ENCODE data around the gene UCP3. TPM values are rescaled to one million over a fixed set of nuclear protein-coding genes. Genes with fewer than 3 reads are reported as not detected.
A peak's percentile ranks its signal among the peaks of the same experiment; 100 is the strongest.

Gene UCP3
- total and polyA plus RNA-seq, 10 of the 15 experiments (the other 5 are each of a cell fraction or from before 2014, with no cell fraction given) = 0.02 to 1.9 (median 0.94) TPM

DNA sequence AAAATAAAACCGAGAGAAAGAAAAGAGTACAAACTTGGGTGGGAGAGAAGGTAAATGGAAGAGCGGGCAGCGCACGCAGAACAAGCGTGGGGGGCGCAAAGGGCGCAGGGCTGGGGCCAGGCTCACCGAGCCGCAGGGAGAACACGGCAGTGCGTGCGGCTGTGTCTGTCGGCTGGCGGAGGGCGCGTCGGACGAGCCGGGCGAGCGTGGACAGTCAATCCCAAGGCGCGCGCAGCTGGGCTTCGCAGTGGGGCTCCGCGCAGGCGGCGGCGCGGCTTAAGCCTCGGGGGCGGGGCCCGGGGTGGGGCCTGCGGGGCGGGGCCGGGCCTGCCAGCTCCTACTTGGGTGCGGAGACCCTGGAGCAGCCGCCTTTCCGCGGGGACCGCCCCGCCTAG is 26.3 kb downstream of the UCP3 start, which contains the start of gene UCP2 (continued):
- TF ChIP-seq, protein P1, sequence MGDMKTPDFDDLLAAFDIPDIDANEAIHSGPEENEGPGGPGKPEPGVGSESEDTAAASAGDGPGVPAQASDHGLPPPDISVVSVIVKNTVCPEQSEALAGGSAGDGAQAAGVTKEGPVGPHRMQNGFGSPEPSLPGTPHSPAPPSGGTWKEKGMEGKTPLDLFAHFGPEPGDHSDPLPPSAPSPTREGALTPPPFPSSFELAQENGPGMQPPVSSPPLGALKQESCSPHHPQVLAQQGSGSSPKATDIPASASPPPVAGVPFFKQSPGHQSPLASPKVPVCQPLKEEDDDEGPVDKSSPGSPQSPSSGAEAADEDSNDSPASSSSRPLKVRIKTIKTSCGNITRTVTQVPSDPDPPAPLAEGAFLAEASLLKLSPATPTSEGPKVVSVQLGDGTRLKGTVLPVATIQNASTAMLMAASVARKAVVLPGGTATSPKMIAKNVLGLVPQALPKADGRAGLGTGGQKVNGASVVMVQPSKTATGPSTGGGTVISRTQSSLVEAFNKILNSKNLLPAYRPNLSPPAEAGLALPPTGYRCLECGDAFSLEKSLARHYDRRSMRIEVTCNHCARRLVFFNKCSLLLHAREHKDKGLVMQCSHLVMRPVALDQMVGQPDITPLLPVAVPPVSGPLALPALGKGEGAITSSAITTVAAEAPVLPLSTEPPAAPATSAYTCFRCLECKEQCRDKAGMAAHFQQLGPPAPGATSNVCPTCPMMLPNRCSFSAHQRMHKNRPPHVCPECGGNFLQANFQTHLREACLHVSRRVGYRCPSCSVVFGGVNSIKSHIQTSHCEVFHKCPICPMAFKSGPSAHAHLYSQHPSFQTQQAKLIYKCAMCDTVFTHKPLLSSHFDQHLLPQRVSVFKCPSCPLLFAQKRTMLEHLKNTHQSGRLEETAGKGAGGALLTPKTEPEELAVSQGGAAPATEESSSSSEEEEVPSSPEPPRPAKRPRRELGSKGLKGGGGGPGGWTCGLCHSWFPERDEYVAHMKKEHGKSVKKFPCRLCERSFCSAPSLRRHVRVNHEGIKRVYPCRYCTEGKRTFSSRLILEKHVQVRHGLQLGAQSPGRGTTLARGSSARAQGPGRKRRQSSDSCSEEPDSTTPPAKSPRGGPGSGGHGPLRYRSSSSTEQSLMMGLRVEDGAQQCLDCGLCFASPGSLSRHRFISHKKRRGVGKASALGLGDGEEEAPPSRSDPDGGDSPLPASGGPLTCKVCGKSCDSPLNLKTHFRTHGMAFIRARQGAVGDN (IDR thresholded peaks at IDR 0.05) = 0 out of 2 replicates have a peak, but pooled peaks have one; percentile 17
- TF ChIP-seq, protein P2, sequence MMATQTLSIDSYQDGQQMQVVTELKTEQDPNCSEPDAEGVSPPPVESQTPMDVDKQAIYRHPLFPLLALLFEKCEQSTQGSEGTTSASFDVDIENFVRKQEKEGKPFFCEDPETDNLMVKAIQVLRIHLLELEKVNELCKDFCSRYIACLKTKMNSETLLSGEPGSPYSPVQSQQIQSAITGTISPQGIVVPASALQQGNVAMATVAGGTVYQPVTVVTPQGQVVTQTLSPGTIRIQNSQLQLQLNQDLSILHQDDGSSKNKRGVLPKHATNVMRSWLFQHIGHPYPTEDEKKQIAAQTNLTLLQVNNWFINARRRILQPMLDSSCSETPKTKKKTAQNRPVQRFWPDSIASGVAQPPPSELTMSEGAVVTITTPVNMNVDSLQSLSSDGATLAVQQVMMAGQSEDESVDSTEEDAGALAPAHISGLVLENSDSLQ (IDR thresholded peaks at IDR 0.05) = no peak
- TF ChIP-seq NBN (IDR thresholded peaks at IDR 0.05) = 0 out of 2 replicates have a peak, but pooled peaks have one; percentile 9
- 0 out of 2 replicates have a peak, but pooled peaks have one; percentile 25 for TF ChIP-seq SMAD5 (IDR thresholded peaks at IDR 0.05; ENCODE audit: low read depth)
- TF ChIP-seq POLR2AphosphoS5 (IDR thresholded peaks at IDR 0.05; ENCODE audit: low read length) = peak; percentile 88; the same call in 1 of the 2 replicates
- no peak for TF ChIP-seq CEBPB (IDR thresholded peaks at IDR 0.05; ENCODE audit: borderline replicate concordance in 1 of 2, low read depth in 2 of 2, low read length in 2 of 2)
- TF ChIP-seq GATAD2B (conservative IDR thresholded peaks at IDR 0.05; ENCODE audit: low read depth) = 0 out of 2 replicates have a peak, but pooled peaks have one; percentile 1
- no peak for TF ChIP-seq DPF2 (IDR thresholded peaks at IDR 0.05)
- TF ChIP-seq POU2F2 (IDR thresholded peaks at IDR 0.05; ENCODE audit: borderline replicate concordance, low read depth, low read length) = peak; percentile 25; the same call in 1 of the 3 replicates
- no peak for TF ChIP-seq ATF7 (IDR thresholded peaks at IDR 0.05; ENCODE audit: low read depth)
- TF ChIP-seq RCOR1 (conservative IDR thresholded peaks at IDR 0.05; ENCODE audit: low read depth, low read length) = no peak
- TF ChIP-seq, protein P3, sequence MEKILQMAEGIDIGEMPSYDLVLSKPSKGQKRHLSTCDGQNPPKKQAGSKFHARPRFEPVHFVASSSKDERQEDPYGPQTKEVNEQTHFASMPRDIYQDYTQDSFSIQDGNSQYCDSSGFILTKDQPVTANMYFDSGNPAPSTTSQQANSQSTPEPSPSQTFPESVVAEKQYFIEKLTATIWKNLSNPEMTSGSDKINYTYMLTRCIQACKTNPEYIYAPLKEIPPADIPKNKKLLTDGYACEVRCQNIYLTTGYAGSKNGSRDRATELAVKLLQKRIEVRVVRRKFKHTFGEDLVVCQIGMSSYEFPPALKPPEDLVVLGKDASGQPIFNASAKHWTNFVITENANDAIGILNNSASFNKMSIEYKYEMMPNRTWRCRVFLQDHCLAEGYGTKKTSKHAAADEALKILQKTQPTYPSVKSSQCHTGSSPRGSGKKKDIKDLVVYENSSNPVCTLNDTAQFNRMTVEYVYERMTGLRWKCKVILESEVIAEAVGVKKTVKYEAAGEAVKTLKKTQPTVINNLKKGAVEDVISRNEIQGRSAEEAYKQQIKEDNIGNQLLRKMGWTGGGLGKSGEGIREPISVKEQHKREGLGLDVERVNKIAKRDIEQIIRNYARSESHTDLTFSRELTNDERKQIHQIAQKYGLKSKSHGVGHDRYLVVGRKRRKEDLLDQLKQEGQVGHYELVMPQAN (conservative IDR thresholded peaks at IDR 0.05) = peak; percentile 59
- TF ChIP-seq ZNF24 (IDR thresholded peaks at IDR 0.05) = no peak
- TF ChIP-seq ZNF384 (IDR thresholded peaks at IDR 0.05; ENCODE audit: borderline replicate concordance, low read depth, low read length) = no peak
- TF ChIP-seq, protein P4, sequence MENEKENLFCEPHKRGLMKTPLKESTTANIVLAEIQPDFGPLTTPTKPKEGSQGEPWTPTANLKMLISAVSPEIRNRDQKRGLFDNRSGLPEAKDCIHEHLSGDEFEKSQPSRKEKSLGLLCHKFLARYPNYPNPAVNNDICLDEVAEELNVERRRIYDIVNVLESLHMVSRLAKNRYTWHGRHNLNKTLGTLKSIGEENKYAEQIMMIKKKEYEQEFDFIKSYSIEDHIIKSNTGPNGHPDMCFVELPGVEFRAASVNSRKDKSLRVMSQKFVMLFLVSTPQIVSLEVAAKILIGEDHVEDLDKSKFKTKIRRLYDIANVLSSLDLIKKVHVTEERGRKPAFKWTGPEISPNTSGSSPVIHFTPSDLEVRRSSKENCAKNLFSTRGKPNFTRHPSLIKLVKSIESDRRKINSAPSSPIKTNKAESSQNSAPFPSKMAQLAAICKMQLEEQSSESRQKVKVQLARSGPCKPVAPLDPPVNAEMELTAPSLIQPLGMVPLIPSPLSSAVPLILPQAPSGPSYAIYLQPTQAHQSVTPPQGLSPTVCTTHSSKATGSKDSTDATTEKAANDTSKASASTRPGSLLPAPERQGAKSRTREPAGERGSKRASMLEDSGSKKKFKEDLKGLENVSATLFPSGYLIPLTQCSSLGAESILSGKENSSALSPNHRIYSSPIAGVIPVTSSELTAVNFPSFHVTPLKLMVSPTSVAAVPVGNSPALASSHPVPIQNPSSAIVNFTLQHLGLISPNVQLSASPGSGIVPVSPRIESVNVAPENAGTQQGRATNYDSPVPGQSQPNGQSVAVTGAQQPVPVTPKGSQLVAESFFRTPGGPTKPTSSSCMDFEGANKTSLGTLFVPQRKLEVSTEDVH (IDR thresholded peaks at IDR 0.05; ENCODE audit: low read depth, partially characterized antibody) = no peak
- no peak for TF ChIP-seq ETV6 (conservative IDR thresholded peaks at IDR 0.05 in 1 of 2, IDR thresholded peaks at IDR 0.05 in 1 of 2; ENCODE audit: borderline replicate concordance in 1 of 2, low read depth in 1 of 2)
- TF ChIP-seq, protein P5, sequence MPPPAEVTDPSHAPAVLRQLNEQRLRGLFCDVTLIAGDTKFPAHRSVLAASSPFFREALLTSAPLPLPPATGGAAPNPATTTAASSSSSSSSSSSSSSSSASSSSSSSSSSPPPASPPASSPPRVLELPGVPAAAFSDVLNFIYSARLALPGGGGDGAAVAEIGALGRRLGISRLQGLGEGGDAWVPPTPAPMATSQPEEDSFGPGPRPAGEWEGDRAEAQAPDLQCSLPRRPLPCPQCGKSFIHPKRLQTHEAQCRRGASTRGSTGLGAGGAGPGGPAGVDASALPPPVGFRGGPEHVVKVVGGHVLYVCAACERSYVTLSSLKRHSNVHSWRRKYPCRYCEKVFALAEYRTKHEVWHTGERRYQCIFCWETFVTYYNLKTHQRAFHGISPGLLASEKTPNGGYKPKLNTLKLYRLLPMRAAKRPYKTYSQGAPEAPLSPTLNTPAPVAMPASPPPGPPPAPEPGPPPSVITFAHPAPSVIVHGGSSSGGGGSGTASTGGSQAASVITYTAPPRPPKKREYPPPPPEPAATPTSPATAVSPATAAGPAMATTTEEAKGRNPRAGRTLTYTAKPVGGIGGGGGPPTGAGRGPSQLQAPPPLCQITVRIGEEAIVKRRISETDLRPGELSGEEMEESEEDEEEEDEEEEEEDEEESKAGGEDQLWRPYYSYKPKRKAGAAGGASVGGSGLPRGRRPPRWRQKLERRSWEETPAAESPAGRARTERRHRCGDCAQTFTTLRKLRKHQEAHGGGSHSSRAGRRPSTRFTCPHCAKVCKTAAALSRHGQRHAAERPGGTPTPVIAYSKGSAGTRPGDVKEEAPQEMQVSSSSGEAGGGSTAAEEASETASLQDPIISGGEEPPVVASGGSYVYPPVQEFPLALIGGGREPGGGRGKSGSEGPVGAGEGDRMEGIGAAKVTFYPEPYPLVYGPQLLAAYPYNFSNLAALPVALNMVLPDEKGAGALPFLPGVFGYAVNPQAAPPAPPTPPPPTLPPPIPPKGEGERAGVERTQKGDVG (CRISPR knock-in tag; IDR thresholded peaks at IDR 0.05) = no peak

Measured in GM12878 (cell line).